Ishikawa (cell line): Measurements from ENCODE around the gene DEPDC1.

Source experiments
- CEBPB ChIP-seq: IDR thresholded peaks from 2 replicates; pipeline ENCODE4 v1.6.1; 2012
- CREB1 ChIP-seq: IDR thresholded peaks from 2 replicates; pipeline ENCODE4 v1.6.1; 2012; ENCODE audit warnings: low read depth
- EGR1 ChIP-seq: IDR thresholded peaks from 2 replicates; pipeline ENCODE4 v1.6.1; 2012
- EP300 ChIP-seq: IDR thresholded peaks from 2 replicates; pipeline ENCODE4 v1.6.1; 2012; ENCODE audit warnings: borderline replicate concordance
- FOXM1 ChIP-seq: IDR thresholded peaks from 2 replicates; pipeline ENCODE4 v1.6.1; 2012; ENCODE audit warnings: low read depth, borderline replicate concordance
- NFIC ChIP-seq: IDR thresholded peaks from 2 replicates; pipeline ENCODE4 v1.6.1; 2012
- RAD21 ChIP-seq: IDR thresholded peaks from 2 replicates; pipeline ENCODE4 v1.6.1; 2012; ENCODE audit warnings: low read depth
- TAF1 ChIP-seq: IDR thresholded peaks from 2 replicates; pipeline ENCODE4 v1.6.1; 2012; ENCODE audit warnings: low read depth, mild to moderate bottlenecking
- TCF12 ChIP-seq: IDR thresholded peaks from 2 replicates; pipeline ENCODE4 v1.6.1; 2012; ENCODE audit warnings: low read depth
- TEAD4 ChIP-seq: IDR thresholded peaks from 2 replicates; pipeline ENCODE4 v1.6.1; 2012
- YY1 ChIP-seq: IDR thresholded peaks from 2 replicates; pipeline ENCODE4 v1.6.1; 2012; ENCODE audit warnings: low read depth
- ZBTB7A ChIP-seq: IDR thresholded peaks from 2 replicates; pipeline ENCODE4 v1.6.1; 2012; ENCODE audit warnings: low read depth
- TF ChIP-seq, protein P1 (sequence below): IDR thresholded peaks from 2 replicates; pipeline ENCODE4 v1.6.1; 2012
- TF ChIP-seq, protein P2 (sequence below): IDR thresholded peaks from 2 replicates; pipeline ENCODE4 v1.6.1; 2012
- TF ChIP-seq, protein P3 (sequence below): IDR thresholded peaks from 2 replicates; pipeline ENCODE4 v1.6.1; 2012; ENCODE audit warnings: low read depth, mild to moderate bottlenecking

Gene DEPDC1

DNA sequence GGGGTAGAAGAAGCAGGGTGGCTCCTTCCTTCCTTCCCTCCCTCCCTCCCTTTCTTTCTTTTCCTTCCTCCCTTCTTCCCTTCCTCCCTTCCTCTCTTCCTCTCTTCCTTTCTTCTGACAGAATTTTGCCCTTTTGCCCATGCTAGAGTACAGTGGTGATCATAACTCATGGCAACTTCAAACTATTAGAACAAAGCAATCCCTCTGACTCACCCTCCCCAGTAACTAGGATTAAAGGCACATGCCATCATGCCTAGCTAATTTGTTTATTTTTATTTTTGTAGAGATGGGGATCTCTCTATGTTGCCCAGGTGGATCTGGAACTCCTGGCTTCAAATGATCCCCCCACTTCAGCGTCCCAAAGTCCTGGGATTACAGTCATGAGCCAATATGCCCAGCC lies 37.1 kb downstream of the DEPDC1 start:
- TF ChIP-seq, protein P1, sequence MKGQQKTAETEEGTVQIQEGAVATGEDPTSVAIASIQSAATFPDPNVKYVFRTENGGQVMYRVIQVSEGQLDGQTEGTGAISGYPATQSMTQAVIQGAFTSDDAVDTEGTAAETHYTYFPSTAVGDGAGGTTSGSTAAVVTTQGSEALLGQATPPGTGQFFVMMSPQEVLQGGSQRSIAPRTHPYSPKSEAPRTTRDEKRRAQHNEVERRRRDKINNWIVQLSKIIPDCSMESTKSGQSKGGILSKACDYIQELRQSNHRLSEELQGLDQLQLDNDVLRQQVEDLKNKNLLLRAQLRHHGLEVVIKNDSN = no peak
- TF ChIP-seq EP300 (no peak), TCF12 (no peak)

DNA sequence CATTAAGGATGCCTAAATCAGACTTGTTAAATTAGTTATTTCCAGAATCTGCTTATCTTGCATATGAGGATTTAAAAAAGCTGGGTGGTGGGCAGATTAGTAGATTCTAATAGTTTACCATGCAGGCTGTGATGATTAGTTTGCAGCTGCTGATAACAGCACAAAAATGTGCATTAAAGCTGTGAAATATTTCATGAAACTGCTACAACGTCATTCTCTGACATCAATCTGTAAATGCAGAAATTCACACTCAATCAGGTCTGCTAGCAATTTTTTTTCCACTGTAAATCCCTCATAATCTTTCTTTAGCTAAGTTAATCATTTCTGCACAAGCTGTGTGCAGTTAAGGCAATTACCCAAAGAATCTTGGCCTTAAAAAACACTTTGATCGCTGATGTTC lies 37.8 kb downstream of the DEPDC1 start:
- TF ChIP-seq RAD21 (no peak), EP300 (no peak), CEBPB (no peak), TCF12 (no peak), YY1 (no peak), NFIC (no peak), FOXM1 (no peak), CREB1 (no peak), ZBTB7A (no peak)
- TF ChIP-seq, protein P2, sequence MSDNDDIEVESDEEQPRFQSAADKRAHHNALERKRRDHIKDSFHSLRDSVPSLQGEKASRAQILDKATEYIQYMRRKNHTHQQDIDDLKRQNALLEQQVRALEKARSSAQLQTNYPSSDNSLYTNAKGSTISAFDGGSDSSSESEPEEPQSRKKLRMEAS = no peak
- TF ChIP-seq, protein P1 = no peak

DNA sequence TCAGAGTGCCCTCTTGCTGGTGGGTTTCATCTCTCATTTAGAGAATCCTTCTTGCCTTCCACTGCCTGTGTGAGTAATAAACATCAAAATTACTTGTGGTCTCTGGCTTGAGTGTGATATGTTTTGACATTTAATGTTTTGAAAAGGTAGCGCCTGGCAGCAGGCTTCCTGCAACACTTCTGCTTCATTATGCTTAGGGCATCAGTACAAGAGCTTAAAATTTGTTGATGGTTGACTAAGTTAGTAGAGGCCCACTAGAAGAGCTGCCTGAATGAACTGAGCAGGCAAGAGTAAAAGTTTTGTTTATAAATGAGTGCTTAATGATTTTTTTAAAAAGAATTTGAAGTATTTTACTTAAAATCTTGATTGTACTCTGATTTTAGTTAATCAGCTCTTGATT lies 40.7 kb downstream of the DEPDC1 start:
- TF ChIP-seq RAD21 (no peak), EGR1 (no peak), NFIC (no peak)
- TF ChIP-seq, protein P1 = no peak

DNA sequence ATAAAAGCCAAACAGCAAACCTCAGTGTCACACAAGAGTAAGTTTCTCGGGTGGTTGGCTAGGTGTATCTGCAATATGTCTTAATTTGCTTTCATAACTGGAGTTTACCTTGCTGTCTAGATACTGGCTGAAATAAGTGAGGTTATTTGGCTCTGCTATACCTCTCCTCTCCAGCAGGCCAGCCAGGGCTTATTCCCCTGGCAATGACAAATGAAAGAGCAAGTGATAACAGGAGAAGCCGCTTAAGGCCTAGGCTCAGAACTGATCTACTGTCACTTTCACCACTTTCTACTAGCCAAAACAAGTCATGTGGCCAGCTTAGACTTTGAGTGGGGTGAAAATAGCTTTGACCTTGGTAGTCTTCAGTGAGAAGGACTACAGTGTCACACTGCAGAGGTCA lies 42.3 kb downstream of the DEPDC1 start:
- TF ChIP-seq NFIC (no peak), TCF12 (no peak), ZBTB7A (no peak), FOXM1 (no peak), TAF1 (no peak), EGR1 (no peak), YY1 (no peak), RAD21 (no peak), CREB1 (no peak)
- TF ChIP-seq, protein P1 = no peak
- TF ChIP-seq, protein P2 = no peak
- TF ChIP-seq, protein P3, sequence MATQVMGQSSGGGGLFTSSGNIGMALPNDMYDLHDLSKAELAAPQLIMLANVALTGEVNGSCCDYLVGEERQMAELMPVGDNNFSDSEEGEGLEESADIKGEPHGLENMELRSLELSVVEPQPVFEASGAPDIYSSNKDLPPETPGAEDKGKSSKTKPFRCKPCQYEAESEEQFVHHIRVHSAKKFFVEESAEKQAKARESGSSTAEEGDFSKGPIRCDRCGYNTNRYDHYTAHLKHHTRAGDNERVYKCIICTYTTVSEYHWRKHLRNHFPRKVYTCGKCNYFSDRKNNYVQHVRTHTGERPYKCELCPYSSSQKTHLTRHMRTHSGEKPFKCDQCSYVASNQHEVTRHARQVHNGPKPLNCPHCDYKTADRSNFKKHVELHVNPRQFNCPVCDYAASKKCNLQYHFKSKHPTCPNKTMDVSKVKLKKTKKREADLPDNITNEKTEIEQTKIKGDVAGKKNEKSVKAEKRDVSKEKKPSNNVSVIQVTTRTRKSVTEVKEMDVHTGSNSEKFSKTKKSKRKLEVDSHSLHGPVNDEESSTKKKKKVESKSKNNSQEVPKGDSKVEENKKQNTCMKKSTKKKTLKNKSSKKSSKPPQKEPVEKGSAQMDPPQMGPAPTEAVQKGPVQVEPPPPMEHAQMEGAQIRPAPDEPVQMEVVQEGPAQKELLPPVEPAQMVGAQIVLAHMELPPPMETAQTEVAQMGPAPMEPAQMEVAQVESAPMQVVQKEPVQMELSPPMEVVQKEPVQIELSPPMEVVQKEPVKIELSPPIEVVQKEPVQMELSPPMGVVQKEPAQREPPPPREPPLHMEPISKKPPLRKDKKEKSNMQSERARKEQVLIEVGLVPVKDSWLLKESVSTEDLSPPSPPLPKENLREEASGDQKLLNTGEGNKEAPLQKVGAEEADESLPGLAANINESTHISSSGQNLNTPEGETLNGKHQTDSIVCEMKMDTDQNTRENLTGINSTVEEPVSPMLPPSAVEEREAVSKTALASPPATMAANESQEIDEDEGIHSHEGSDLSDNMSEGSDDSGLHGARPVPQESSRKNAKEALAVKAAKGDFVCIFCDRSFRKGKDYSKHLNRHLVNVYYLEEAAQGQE = no peak

DNA sequence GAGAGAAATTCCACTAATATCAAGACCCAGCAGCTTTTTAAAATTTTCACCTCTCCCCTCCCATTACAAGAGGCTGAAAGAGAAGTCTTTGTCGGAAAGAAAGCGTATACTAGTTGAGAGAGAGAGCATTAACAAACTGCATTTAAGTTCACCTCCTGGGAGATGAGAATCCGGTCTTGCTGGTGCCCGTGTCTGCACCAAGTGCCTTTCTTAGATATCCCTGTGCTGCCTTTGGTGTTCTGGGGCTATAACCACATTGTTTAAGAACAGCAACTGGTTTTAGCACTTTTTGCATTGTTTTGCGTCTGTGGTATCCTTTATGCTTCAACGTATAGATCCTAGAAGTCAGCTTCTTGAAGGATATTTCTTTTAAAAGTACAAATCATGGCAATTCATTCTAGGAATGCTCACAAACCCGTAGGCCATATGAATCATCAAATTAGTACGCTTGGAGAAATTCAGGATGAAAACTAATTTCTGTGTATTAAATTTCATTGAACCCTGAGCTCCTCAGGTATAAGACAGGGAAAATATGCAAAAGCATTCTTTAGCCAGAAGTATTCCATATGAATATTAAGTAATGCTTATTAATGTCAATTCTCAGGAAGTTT lies 43.7 kb downstream of the DEPDC1 start:
- TF ChIP-seq CEBPB = no peak
- TF ChIP-seq RAD21 = no peak
- TF ChIP-seq TEAD4 = no peak
- no peak for TF ChIP-seq EGR1
- TF ChIP-seq TAF1 = no peak
- TF ChIP-seq, protein P2 = no peak
- TF ChIP-seq EP300 = no peak
- no peak for TF ChIP-seq CREB1
- TF ChIP-seq TCF12 = no peak
- TF ChIP-seq ZBTB7A = no peak
- TF ChIP-seq YY1 = no peak
- TF ChIP-seq, protein P1 = no peak
- TF ChIP-seq NFIC = no peak
- TF ChIP-seq, protein P3 = no peak
